Activated CD8-positive, alpha-beta memory T cell treated with anti-CD3 and anti-CD28 coated beads for 36 hours (primary cell): ENCODE results near the gene GPD2. TPM values are rescaled to one million over a fixed set of nuclear protein-coding genes. Genes with fewer than 3 reads are reported as not detected.

Experiments used
- CTCF ChIA-PET: fragments of 350-600 bp; sonication (Branson Sonifier 250); formaldehyde crosslinking; loops from one replicate; lab custom pipeline; 2021; ENCODE audit warnings: antibody characterized with exemption; lab: Charles Lee
- POLR2A ChIA-PET: fragments of 350-600 bp; sonication (Branson Sonifier 250); formaldehyde crosslinking; loops from one replicate; lab custom pipeline; 2021; ENCODE audit warnings: antibody characterized with exemption; lab: Charles Lee
- total RNA-seq, 2 experiments: library from RNA; stranded (reverse); gene quantifications; one replicate each; pipeline ENCODE4 v1.2.3, GENCODE V29; 2021

Gene GPD2
- total RNA-seq, 2 experiments from 2014 or later, result 49.8 to 51.8 TPM

DNA sequence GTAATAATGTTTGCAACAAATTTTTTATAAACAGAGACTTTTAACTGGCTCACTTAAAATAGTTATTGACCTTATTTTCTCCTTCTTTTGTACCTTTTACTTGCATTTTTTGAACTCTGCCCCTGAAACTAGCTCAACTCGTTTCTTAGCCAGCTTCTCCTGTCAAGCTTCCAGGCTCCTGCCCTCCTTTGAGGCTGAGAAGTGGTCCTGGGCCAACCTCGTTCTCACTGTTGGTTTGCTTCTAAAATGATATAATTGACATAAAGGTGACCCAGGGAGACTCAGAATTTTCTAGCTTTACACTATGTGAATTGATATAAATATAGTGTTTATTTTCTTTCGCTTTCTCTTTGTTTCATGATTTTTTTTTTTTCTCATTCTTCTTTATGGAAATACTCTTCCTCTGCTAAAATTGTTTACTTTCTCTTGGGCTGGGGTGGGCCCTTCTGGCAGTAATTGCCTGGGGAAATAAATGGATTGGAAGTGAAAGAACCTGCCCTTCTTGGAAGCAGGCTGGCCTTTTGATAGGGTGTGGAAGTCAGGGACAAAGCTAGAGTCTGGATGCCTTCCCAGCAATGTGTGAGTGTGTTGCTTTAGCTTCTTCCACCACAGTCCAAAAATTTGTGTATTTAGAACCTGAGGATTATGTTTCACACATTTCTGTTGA is 30.7 kb downstream of the GPD2 start:
- ChIA-PET CTCF (no interaction called here), POLR2A (no interaction called here)

GRCh38 chr2:156470975-156471583 is 34.9 kb downstream of the GPD2 start:
- CTCF ChIA-PET, result no interaction called here
- POLR2A ChIA-PET, result interaction anchor here (0.6 kb wide), 1 partner anchor 10 kb away, joined by 7 read pairs; no protein-coding TSS in a partner anchor

GRCh38 chr2:156471762-156472161 is 35.6 kb downstream of the GPD2 start:
- ChIA-PET POLR2A (interaction anchor here (0.6 kb wide), 1 partner anchor 9 kb away, joined by 7 read pairs; no protein-coding TSS in a partner anchor), CTCF (interaction anchor here (0.7 kb wide), 1 partner anchor 380 kb away, joined by 3 read pairs; no protein-coding TSS in a partner anchor)

GRCh38 chr2:156472686-156473085 is 36.5 kb downstream of the GPD2 start:
- ChIA-PET CTCF (interaction anchor here (1.0 kb wide), 1 partner anchor 14 kb away, joined by 3 read pairs; no protein-coding TSS in a partner anchor), POLR2A (interaction anchor here (1.0 to 1.3 kb wide), 3 partner anchors 36 to 130 kb away, joined by 3 to 4 read pairs (median 4); no protein-coding TSS in a partner anchor)

- POLR2A ChIA-PET, result interaction anchor here (1.0 to 1.3 kb wide), 3 partner anchors 36 to 131 kb away, joined by 3 to 4 read pairs (median 4); no protein-coding TSS in a partner anchor
- CTCF ChIA-PET, result interaction anchor here (1.0 kb wide), 1 partner anchor 13 kb away, joined by 3 read pairs; no protein-coding TSS in a partner anchor
Observed at GRCh38 chr2:156473445-156473844, 37.3 kb downstream of the GPD2 start.

DNA sequence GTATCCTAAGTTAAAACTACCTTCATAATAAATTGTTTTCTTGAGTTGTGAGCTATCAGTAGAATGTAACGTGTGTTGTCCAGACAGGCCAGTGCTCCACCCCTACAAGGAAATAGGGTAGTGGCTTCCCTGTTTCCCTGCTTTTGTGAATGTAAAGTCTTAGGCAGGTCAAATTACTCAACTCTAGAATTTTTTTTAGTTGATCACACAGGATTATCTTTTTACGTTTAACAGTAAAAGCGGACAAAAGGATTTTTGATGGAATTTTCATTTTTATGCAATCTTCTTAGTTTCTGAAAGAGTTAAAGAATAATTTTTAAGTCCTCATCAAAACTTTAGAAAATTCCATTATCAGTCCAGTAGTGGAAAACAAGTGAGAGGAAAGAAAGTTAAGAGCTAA is 38.2 kb downstream of the GPD2 start:
- POLR2A ChIA-PET, result no interaction called here

GRCh38 chr2:156476021-156476849 is 40.1 kb downstream of the GPD2 start:
- ChIA-PET POLR2A (no interaction called here), CTCF (no interaction called here)

More for the DNA sequence above, 38.2 kb downstream of the GPD2 start:
- CTCF ChIA-PET, result interaction anchor here (0.7 kb wide), 1 partner anchor 944 kb away, joined by 4 read pairs; no protein-coding TSS in a partner anchor

DNA sequence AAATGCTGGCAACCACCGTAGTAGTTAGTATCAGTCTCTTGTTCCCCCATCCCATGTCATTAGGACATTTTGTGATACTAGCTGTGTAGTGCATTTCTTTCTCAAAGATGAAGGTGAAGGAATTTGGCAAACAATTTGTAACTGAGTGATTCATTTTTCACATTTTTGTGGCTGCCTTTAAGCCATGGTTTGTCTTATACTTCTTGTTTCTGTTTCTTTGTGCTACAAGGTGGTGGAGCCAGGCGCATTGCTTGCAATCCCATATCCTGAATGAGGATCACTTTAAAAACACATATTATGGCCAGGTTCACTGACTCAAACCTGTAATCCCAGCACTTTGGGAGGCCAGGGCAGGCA is 40.6 kb downstream of the GPD2 start:
- POLR2A ChIA-PET, result no interaction called here
- CTCF ChIA-PET, result no interaction called here

DNA sequence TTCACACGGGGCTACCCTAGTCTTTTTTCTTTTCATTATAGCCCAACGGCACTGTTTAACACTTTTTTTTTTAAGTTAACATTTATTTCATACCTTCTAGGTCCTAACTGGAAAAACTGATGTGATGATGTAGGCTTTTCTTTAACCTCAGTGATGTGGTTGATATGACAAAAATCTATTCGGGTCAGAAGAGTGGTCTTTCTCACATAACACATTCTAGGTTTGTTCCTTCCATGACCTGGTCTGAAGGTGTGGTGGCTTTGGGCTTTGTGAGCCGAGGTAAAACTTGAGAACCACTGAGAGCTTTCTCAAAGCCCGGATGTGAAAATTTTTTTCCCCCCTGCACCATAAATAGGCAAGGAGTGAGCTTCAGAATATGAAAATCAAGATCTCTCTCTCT is 44.2 kb downstream of the GPD2 start:
- ChIA-PET CTCF (interaction anchor here (1.0 to 1.5 kb wide), 2 partner anchors 64 to 80 kb away, joined by 3 read pairs; no protein-coding TSS in a partner anchor), POLR2A (interaction anchor here (0.7 to 1.0 kb wide), 3 partner anchors 9 to 138 kb away, joined by 3 to 7 read pairs (median 4); no protein-coding TSS in a partner anchor)

- ChIA-PET POLR2A (interaction anchor here (0.7 kb wide), 1 partner anchor 10 kb away, joined by 7 read pairs; no protein-coding TSS in a partner anchor), CTCF (interaction anchor here (1.5 kb wide), 1 partner anchor 81 kb away, joined by 3 read pairs; no protein-coding TSS in a partner anchor)
Observed at GRCh38 chr2:156481312-156481711, 45.1 kb downstream of the GPD2 start.

DNA sequence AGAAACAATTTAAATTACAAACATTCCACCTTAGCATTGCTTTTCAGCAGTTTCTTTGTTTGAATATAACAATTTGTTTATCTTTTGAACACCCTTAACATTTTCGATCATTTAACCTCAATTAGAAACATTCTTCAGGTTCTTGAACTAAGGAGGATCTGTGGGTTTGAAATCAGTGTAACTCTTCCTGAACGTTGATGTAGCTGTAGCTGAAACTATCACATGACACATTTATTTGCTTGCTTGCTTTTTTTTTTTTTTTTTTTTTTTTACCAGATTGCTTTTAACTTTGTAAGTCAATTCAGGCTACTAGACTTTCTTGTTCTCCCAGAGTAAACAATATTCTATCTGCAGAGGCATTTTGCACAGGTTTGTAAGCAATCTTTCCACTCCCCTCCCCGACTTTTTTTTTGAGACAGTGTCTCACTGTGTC is 47.6 kb downstream of the GPD2 start:
- ChIA-PET POLR2A (no interaction called here), CTCF (no interaction called here)

DNA sequence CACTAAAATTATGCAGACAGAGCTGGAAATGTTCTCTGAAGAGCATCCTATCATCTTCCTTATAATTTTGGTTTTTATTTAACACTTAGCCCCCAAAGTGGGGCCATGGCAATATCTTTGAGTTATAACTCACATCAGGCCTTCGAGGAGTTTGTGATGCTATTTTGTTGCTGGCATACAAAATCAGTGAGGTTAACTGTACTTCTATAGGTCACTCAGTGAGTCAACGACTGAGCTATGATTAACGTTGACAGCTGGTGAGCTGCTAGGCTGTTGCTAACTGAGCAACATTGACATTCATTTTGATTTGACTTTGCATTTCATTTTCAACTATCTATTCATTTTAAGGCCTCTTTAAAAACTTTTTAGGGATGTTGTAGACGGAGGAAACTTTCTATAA is 50.0 kb downstream of the GPD2 start:
- POLR2A ChIA-PET, result interaction anchor here (0.5 kb wide), 1 partner anchor 801 kb away, joined by 3 read pairs; no protein-coding TSS in a partner anchor
- CTCF ChIA-PET, result interaction anchor here (0.9 kb wide), 1 partner anchor 13 kb away, joined by 3 read pairs; no protein-coding TSS in a partner anchor

DNA sequence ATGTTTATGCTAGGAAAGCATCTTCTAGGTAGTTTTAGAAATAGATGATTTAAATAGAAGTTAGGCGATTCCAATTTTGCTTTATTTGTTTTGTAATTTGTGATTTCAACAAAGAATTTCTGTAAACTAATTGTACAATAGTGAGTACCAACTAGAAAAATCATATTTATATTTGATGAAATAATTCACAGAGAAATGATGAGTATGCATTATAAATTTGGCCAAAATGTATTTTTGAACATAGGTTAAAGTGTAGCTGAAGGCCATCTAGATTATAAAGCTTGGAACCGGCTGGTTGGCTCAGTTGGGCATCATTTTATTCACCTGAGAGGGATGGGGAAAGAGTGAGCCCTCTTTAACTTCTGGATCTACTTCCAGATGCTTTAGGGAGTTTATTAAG is 50.4 kb downstream of the GPD2 start:
- POLR2A ChIA-PET, result interaction anchor here (0.5 kb wide), 1 partner anchor 801 kb away, joined by 3 read pairs; no protein-coding TSS in a partner anchor
- CTCF ChIA-PET, result interaction anchor here (0.9 kb wide), 1 partner anchor 13 kb away, joined by 3 read pairs; no protein-coding TSS in a partner anchor

- CTCF ChIA-PET, result no interaction called here
- POLR2A ChIA-PET, result interaction anchor here (1.1 kb wide), 1 partner anchor 33 kb away, joined by 4 read pairs; no protein-coding TSS in a partner anchor
Observed at GRCh38 chr2:156489195-156489594, 53.0 kb downstream of the GPD2 start.

- CTCF ChIA-PET, result no interaction called here
Observed at GRCh38 chr2:156489750-156490465, 53.7 kb downstream of the GPD2 start.

DNA sequence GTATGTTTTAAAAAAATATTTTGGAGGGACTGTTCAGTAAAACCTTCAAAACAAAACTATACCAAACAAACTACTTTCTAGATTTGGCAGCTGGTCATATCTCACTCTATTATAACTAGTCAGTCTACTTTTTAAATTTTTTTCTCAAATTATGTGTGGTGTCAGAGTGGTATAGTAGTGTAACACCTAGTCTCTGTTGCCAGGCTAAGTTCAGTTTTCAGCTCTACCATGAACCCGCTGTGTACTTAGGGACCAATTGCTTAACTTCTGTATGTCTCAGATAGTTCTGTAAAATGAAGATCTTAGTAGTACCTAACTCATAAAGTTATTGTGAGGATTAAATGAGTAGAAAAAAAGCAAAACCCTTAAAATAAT is 54.3 kb downstream of the GPD2 start:
- POLR2A ChIA-PET, result interaction anchor here (0.5 to 0.6 kb wide), 2 partner anchors 28 to 54 kb away, joined by 3 to 6 read pairs; no protein-coding TSS in a partner anchor

More at GRCh38 chr2:156489750-156490465, 53.7 kb downstream of the GPD2 start:
- POLR2A ChIA-PET, result interaction anchor here (0.6 to 1.1 kb wide), 2 partner anchors 32 to 53 kb away, joined by 3 to 4 read pairs; no protein-coding TSS in a partner anchor

GRCh38 chr2:156491176-156491575 is 55.0 kb downstream of the GPD2 start:
- ChIA-PET CTCF (no interaction called here), POLR2A (interaction anchor here (0.5 kb wide), 1 partner anchor 29 kb away, joined by 6 read pairs; no protein-coding TSS in a partner anchor)

More for the DNA sequence above, 54.3 kb downstream of the GPD2 start:
- CTCF ChIA-PET, result no interaction called here

GRCh38 chr2:156492979-156493378 is 56.8 kb downstream of the GPD2 start:
- CTCF ChIA-PET, result no interaction called here
- POLR2A ChIA-PET, result interaction anchor here (0.6 kb wide), 1 partner anchor 90 kb away, joined by 7 read pairs; no protein-coding TSS in a partner anchor
